ENCODE data around the gene CDH12. TPM values are rescaled to one million over a fixed set of nuclear protein-coding genes. Genes with fewer than 3 reads are reported as not detected.
"Not testable (repeated sequence)": the region's sequence is repeated elsewhere in the genome, so short reads cannot be mapped to it uniquely, and the experiment has no call there.

Gene CDH12
- total RNA-seq, 1 experiment from 2014 or later = 0.24 TPM

- not testable (repeated sequence) for H3K4me1 ChIP-seq; H3K36me3 ChIP-seq; DNase-seq; H3K27ac ChIP-seq; H3K27me3 ChIP-seq; H3K4me3 ChIP-seq; H3K9me3 ChIP-seq (replicated peaks)
These were observed 701.3 kb downstream of the CDH12 start for GRCh38 chr5:22151801-22152200.

GRCh38 chr5:22140418-22140817, 712.7 kb downstream of the CDH12 start:
- DNase-seq; H3K27ac ChIP-seq; H3K27me3 ChIP-seq; H3K4me1 ChIP-seq; H3K4me3 ChIP-seq; H3K36me3 ChIP-seq; H3K9me3 ChIP-seq (replicated peaks): not testable (repeated sequence)

- not testable (repeated sequence) for DNase-seq; H3K27ac ChIP-seq; H3K36me3 ChIP-seq; H3K9me3 ChIP-seq (replicated peaks); H3K27me3 ChIP-seq; H3K4me1 ChIP-seq; H3K4me3 ChIP-seq
These were observed 713.4 kb downstream of the CDH12 start for GRCh38 chr5:22139662-22140300.

- Histone ChIP-seq H3K9me3 (replicated peaks) (no peaks in the 10 kb centered on the region), H3K4me3 (no peak overlapping the region), H3K27me3 (no peaks in the 10 kb centered on the region), H3K36me3 (no peaks in the 10 kb centered on the region), H3K4me1 (no peaks in the 10 kb centered on the region), H3K27ac (no peak overlapping the region)
- no peak for DNase-seq
These were observed 741.8 kb downstream of the CDH12 start for GRCh38 chr5:22111320-22111719.

- no peak overlapping the region for H3K4me3 ChIP-seq
- DNase-seq = no peak
- no peaks in the 10 kb centered on the region for H3K27me3 ChIP-seq
- no peaks in the 10 kb centered on the region for H3K36me3 ChIP-seq
- no peak overlapping the region for H3K27ac ChIP-seq
- H3K9me3 ChIP-seq (replicated peaks) = no peaks in the 10 kb centered on the region
- no peaks in the 10 kb centered on the region for H3K4me1 ChIP-seq
These were observed 743.8 kb downstream of the CDH12 start for GRCh38 chr5:22109315-22109714.

GRCh38 chr5:22108545-22108944, 744.6 kb downstream of the CDH12 start:
- DNase-seq = no peak
- H3K36me3 ChIP-seq = no peaks in the 10 kb centered on the region

GRCh38 chr5:22102823-22103359, 750.3 kb downstream of the CDH12 start:
- Histone ChIP-seq H3K27ac (no peak overlapping the region), H3K36me3 (no peaks in the 10 kb centered on the region), H3K9me3 (replicated peaks) (no peaks in the 10 kb centered on the region), H3K4me3 (no peak overlapping the region), H3K27me3 (no peaks in the 10 kb centered on the region), H3K4me1 (no peaks in the 10 kb centered on the region)
- no peak for DNase-seq

More at GRCh38 chr5:22108545-22108944, 744.6 kb downstream of the CDH12 start:
- no peaks in the 10 kb centered on the region for H3K27me3 ChIP-seq
- no peak overlapping the region for H3K27ac ChIP-seq
- H3K9me3 ChIP-seq (replicated peaks) = no peaks in the 10 kb centered on the region
- H3K4me1 ChIP-seq = no peaks in the 10 kb centered on the region
- H3K4me3 ChIP-seq = no peak overlapping the region

- Histone ChIP-seq H3K36me3 (no peaks in the 10 kb centered on the region), H3K27me3 (no peaks in the 10 kb centered on the region)
These were observed 764.6 kb downstream of the CDH12 start for GRCh38 chr5:22088517-22088916.

GRCh38 chr5:22079566-22079965, 773.6 kb downstream of the CDH12 start:
- DNase-seq = no peak
- Histone ChIP-seq H3K27me3 (no peaks in the 10 kb centered on the region), H3K4me3 (no peak overlapping the region), H3K9me3 (replicated peaks) (no peaks in the 10 kb centered on the region), H3K27ac (no peak overlapping the region), H3K4me1 (no peaks in the 10 kb centered on the region), H3K36me3 (no peaks in the 10 kb centered on the region)

More at GRCh38 chr5:22088517-22088916, 764.6 kb downstream of the CDH12 start:
- Histone ChIP-seq H3K27ac (no peak overlapping the region), H3K4me1 (no peaks in the 10 kb centered on the region), H3K4me3 (no peak overlapping the region), H3K9me3 (replicated peaks) (no peaks in the 10 kb centered on the region)
- DNase-seq = no peak

- Histone ChIP-seq H3K27me3 (no peaks in the 10 kb centered on the region), H3K9me3 (replicated peaks) (no peaks in the 10 kb centered on the region), H3K27ac (no peak overlapping the region), H3K36me3 (no peaks in the 10 kb centered on the region), H3K4me1 (no peaks in the 10 kb centered on the region), H3K4me3 (no peak overlapping the region)
- no peak for DNase-seq
These were observed 774.1 kb downstream of the CDH12 start for GRCh38 chr5:22079002-22079401.

GRCh38 chr5:22076586-22076985, 776.6 kb downstream of the CDH12 start:
- Histone ChIP-seq H3K36me3 (no peaks in the 10 kb centered on the region), H3K27me3 (no peaks in the 10 kb centered on the region), H3K4me1 (no peaks in the 10 kb centered on the region), H3K4me3 (no peak overlapping the region), H3K27ac (no peak overlapping the region), H3K9me3 (replicated peaks) (no peaks in the 10 kb centered on the region)
- no peak for DNase-seq

GRCh38 chr5:22070186-22070728, 782.9 kb downstream of the CDH12 start:
- DNase-seq = no peak
- H3K36me3 ChIP-seq = no peaks in the 10 kb centered on the region
- H3K27ac ChIP-seq = no peak overlapping the region
- no peaks in the 10 kb centered on the region for H3K9me3 ChIP-seq (replicated peaks)
- no peaks in the 10 kb centered on the region for H3K27me3 ChIP-seq
- no peak overlapping the region for H3K4me3 ChIP-seq
- no peaks in the 10 kb centered on the region for H3K4me1 ChIP-seq

GRCh38 chr5:22063717-22064116, 789.4 kb downstream of the CDH12 start:
- Histone ChIP-seq H3K27me3 (no peaks in the 10 kb centered on the region), H3K9me3 (replicated peaks) (no peaks in the 10 kb centered on the region), H3K27ac (no peak overlapping the region), H3K4me3 (no peak overlapping the region), H3K36me3 (no peaks in the 10 kb centered on the region), H3K4me1 (no peaks in the 10 kb centered on the region)
- no peak for DNase-seq

- Histone ChIP-seq H3K4me1 (no peaks in the 10 kb centered on the region), H3K36me3 (no peaks in the 10 kb centered on the region), H3K9me3 (replicated peaks) (no peaks in the 10 kb centered on the region), H3K27me3 (no peaks in the 10 kb centered on the region), H3K4me3 (no peak overlapping the region), H3K27ac (no peak overlapping the region)
- DNase-seq = no peak
These were observed 794.5 kb downstream of the CDH12 start for GRCh38 chr5:22058620-22059019.

GRCh38 chr5:22057012-22057411, 796.1 kb downstream of the CDH12 start:
- Histone ChIP-seq H3K9me3 (replicated peaks) (no peaks in the 10 kb centered on the region), H3K4me1 (no peaks in the 10 kb centered on the region), H3K27ac (no peak overlapping the region), H3K27me3 (no peaks in the 10 kb centered on the region), H3K4me3 (no peak overlapping the region), H3K36me3 (no peaks in the 10 kb centered on the region)
- no peak for DNase-seq

- Histone ChIP-seq H3K36me3 (no peaks in the 10 kb centered on the region), H3K27ac (no peak overlapping the region), H3K4me3 (no peak overlapping the region), H3K9me3 (replicated peaks) (no peaks in the 10 kb centered on the region), H3K27me3 (no peaks in the 10 kb centered on the region), H3K4me1 (no peaks in the 10 kb centered on the region)
- no peak for DNase-seq
These were observed 796.5 kb downstream of the CDH12 start for GRCh38 chr5:22056601-22057000.
